ENCODE data around the gene LRRC4.

Gene LRRC4

DNA sequence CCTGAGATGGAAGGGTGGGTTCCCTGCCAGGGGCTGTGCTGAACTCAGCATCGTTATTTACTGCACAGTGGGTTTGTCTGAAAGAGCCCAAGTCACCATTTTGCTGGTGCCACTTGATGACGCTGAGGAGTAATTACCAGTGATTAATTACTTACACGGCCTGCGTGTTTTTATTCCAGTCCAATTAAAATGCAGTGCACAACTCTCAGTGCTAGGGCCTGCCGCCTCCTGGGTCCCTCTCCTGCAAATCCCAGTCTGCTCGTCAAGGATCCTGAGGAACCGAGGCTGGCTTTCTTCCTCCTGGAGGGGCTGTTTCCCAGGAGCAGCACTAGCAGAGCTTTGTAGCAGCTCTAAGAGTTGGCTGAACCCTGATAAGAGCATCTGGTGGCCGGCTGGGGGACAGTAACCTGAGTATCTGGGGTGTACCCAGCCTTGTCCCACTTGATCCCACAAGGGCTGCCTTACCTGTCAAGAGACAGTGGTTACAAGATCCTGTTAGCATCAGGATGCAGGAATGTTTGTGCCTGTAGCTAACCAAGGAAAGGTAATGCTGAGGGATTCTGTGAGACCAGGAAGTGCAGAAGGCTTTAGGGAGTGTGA is 45.1 kb upstream of the LRRC4 start:
- no peaks in the 10 kb centered on the region; the same call in none of the 2 replicates for H3K36me3 ChIP-seq (ENCODE audit: low read depth)

DNA sequence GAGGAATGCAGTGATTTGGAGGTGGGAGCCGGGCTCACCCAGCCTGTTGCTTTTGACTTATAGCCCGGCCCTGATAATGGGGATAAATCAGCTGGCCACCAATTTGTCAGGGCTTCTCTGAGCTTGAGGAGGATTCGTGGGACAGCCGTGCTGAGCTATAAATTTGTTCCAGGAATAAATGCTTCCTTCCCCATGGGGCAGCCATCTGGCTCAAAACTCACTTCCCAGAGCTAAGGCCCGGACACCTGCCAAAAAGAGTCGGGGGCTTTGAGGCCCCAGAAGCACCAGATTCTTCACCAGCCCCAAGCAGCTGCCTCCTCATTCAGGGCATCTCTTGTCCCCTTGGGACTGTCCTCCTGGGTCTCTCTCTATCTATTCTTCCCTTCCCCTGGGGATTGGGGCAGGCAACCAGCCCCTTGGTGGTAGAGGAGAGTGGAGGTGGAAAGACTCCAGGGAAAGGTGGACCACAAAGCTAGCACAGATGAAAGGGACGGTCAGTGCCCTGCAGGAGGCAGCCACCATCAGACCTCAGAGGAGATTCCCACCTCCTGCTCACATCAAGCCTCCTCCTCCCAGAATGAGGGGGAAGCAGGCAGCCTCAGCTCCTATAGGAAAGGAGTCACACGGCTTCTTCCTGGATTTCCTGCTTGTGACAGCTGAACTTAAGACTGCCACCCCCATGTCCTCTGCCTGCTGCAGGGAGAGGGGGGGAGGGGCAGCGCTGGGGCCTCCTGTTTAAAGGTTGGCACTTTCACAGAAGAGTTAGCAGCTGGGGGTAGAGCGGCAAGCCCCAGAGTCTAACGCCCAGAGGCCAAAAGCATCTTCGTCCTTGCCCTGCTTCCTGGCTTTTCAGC is 44.2 kb upstream of the LRRC4 start:
- TF ChIP-seq, protein P1, sequence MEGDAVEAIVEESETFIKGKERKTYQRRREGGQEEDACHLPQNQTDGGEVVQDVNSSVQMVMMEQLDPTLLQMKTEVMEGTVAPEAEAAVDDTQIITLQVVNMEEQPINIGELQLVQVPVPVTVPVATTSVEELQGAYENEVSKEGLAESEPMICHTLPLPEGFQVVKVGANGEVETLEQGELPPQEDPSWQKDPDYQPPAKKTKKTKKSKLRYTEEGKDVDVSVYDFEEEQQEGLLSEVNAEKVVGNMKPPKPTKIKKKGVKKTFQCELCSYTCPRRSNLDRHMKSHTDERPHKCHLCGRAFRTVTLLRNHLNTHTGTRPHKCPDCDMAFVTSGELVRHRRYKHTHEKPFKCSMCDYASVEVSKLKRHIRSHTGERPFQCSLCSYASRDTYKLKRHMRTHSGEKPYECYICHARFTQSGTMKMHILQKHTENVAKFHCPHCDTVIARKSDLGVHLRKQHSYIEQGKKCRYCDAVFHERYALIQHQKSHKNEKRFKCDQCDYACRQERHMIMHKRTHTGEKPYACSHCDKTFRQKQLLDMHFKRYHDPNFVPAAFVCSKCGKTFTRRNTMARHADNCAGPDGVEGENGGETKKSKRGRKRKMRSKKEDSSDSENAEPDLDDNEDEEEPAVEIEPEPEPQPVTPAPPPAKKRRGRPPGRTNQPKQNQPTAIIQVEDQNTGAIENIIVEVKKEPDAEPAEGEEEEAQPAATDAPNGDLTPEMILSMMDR (IDR thresholded peaks at IDR 0.05; ENCODE audit: poor library complexity, severe bottlenecking) = no peak
- Histone ChIP-seq H3K9me3 (ENCODE audit: severe bottlenecking) (no peaks in the 10 kb centered on the region), H3K36me3 (ENCODE audit: low read depth) (no peaks in the 10 kb centered on the region; the same call in none of the 2 replicates), H3K27me3 (ENCODE audit: insufficient read depth, poor library complexity, severe bottlenecking) (no peaks in the 10 kb centered on the region), H3K4me1 (ENCODE audit: insufficient read depth, poor library complexity, severe bottlenecking) (no peaks in the 10 kb centered on the region), H3K27ac (ENCODE audit: poor library complexity, severe bottlenecking) (no peak overlapping the region), H3K4me3 (ENCODE audit: severe bottlenecking) (no peak overlapping the region)
- DNase-seq (ENCODE audit: low spot score) = no peak
- ATAC-seq (ENCODE audit: low read depth) = no peak

More for the DNA sequence above, 45.1 kb upstream of the LRRC4 start:
- H3K9me3 ChIP-seq (ENCODE audit: severe bottlenecking) = no peaks in the 10 kb centered on the region
- ATAC-seq (ENCODE audit: low read depth) (no peak), DNase-seq (ENCODE audit: low spot score) (no peak)
- H3K27ac ChIP-seq (ENCODE audit: poor library complexity, severe bottlenecking) = no peak overlapping the region
- H3K27me3 ChIP-seq (ENCODE audit: insufficient read depth, poor library complexity, severe bottlenecking) = no peaks in the 10 kb centered on the region
- TF ChIP-seq, protein P1 (IDR thresholded peaks at IDR 0.05; ENCODE audit: poor library complexity, severe bottlenecking) = no peak
- H3K4me3 ChIP-seq (ENCODE audit: severe bottlenecking) = no peak overlapping the region
- H3K4me1 ChIP-seq (ENCODE audit: insufficient read depth, poor library complexity, severe bottlenecking) = no peaks in the 10 kb centered on the region

DNA sequence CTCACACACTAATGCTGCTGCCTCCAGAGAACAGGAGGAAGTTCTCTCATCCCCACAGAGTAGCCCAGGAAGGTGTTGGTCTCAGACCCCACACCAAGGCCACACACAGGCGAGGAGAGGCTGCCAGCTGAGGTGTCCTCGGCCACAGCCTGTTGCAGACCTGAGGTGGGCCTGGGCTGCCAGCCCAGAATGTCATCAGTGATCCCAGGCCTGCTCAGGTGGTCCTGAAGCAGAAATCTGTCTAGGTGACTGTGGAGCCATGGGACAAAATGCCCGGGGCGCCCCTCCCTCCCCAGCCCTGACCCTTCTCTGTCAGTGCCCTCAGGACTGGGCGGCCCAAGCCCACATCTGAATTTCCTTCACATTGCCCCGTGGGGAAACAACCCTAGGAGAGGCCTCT is 43.5 kb upstream of the LRRC4 start:
- no peaks in the 10 kb centered on the region for H3K4me1 ChIP-seq (ENCODE audit: insufficient read depth, poor library complexity, severe bottlenecking)
- no peaks in the 10 kb centered on the region for H3K9me3 ChIP-seq (ENCODE audit: severe bottlenecking)
- TF ChIP-seq, protein P1 (IDR thresholded peaks at IDR 0.05; ENCODE audit: poor library complexity, severe bottlenecking) = no peak
- ATAC-seq (ENCODE audit: low read depth) (no peak), DNase-seq (ENCODE audit: low spot score) (no peak)
- no peaks in the 10 kb centered on the region; the same call in none of the 2 replicates for H3K36me3 ChIP-seq (ENCODE audit: low read depth)
- H3K27ac ChIP-seq (ENCODE audit: poor library complexity, severe bottlenecking) = no peak overlapping the region
- no peak overlapping the region for H3K4me3 ChIP-seq (ENCODE audit: severe bottlenecking)
- no peaks in the 10 kb centered on the region for H3K27me3 ChIP-seq (ENCODE audit: insufficient read depth, poor library complexity, severe bottlenecking)

DNA sequence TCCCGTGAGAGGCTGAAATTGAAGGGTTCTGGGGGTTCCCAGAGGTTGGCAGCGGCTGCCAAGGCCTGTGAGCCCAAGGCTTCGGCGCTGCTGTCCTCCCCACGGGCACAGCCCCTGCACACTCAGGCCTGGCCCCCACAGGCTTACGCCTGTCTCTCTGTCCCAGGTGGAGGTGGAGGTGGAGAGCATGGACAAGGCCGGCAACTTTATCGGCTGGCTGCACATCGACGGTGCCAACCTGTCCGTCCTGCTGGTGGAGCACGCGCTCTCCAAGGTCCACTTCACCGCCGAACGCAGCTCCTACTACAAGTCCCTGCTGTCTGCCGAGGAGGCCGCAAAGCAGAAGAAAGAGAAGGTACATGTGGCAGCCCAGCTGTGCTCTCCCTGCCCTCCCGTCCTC is 43.1 kb upstream of the LRRC4 start:
- Histone ChIP-seq H3K27me3 (ENCODE audit: insufficient read depth, poor library complexity, severe bottlenecking) (no peaks in the 10 kb centered on the region), H3K4me1 (ENCODE audit: insufficient read depth, poor library complexity, severe bottlenecking) (no peaks in the 10 kb centered on the region), H3K36me3 (ENCODE audit: low read depth) (no peaks in the 10 kb centered on the region; the same call in none of the 2 replicates), H3K4me3 (ENCODE audit: severe bottlenecking) (no peak overlapping the region), H3K9me3 (ENCODE audit: severe bottlenecking) (no peaks in the 10 kb centered on the region), H3K27ac (ENCODE audit: poor library complexity, severe bottlenecking) (no peak overlapping the region)
- DNase-seq (ENCODE audit: low spot score) (no peak), ATAC-seq (ENCODE audit: low read depth) (no peak)
- TF ChIP-seq, protein P1 (IDR thresholded peaks at IDR 0.05; ENCODE audit: poor library complexity, severe bottlenecking) = no peak

All from RWPE2 (cell line).